ENCODE data around the gene ZNF865. TPM values are rescaled to one million over a fixed set of nuclear protein-coding genes. Genes with fewer than 3 reads are reported as not detected.

ZNF865 gene
- polyA plus RNA-seq, 1 donor (not counting 4 experiments of a cell fraction or from before 2014, with no cell fraction given) = 1.1 TPM

DNA sequence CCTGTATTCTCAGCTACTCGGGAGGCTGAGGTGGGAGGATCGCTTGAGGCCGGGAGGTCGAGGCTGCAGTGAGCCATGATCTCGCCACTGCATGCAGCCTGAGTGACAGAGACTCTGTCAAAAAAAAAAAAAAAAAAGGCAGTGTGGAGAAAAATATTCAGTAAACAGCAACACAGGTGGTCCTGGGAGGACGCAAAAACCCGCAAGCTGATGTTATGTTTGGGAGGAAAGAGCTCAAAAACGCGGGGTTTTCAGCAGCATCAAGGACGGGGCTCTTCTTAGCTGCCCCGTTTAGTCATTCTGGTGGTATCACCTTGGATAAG lies 19.5 kb downstream of the ZNF865 start:
- Histone ChIP-seq H3K4me3 (ENCODE audit: control insufficient read depth in 2 of 3, extremely low read depth in 1 of 3, insufficient read depth in 2 of 3, low read depth in 1 of 3, low read length in 3 of 3) (peak overlapping the region in 2 of 3 experiments; percentile 62 to 80), H3K79me2 (ENCODE audit: control insufficient read depth, insufficient read depth, low read length) (no peaks in the 10 kb centered on the region), H3K9me1 (ENCODE audit: control insufficient read depth, extremely low read depth, insufficient read depth, low read length) (no peaks in the 10 kb centered on the region), H3K4me2 (ENCODE audit: control insufficient read depth, extremely low read depth, insufficient read depth, low read depth, low read length) (peak overlapping the region; percentile 96), H4K20me1 (ENCODE audit: control insufficient read depth, extremely low read depth, insufficient read depth, low read length) (peaks cover 3% of the 10 kb centered on the region), H3K9me3 (ENCODE audit: control insufficient read depth, low read depth, low read length) (no peaks in the 10 kb centered on the region), H3K27me3 (ENCODE audit: control insufficient read depth, extremely low read depth, insufficient read depth, low read length) (no peaks in the 10 kb centered on the region), H3K9ac (ENCODE audit: control insufficient read depth, extremely low read depth, insufficient read depth, low read length) (peak overlapping the region; percentile 72), H3K27ac (ENCODE audit: control insufficient read depth, insufficient read depth, low read length) (no peak overlapping the region), H3K4me1 (ENCODE audit: control insufficient read depth, extremely low read depth, insufficient read depth, low read length) (peaks cover 13% of the 10 kb centered on the region), H3K36me3 (ENCODE audit: control insufficient read depth in 2 of 2, extremely low read depth in 1 of 2, insufficient read depth in 2 of 2, low read length in 2 of 2) (peaks cover 0 to 2% of the 10 kb centered on the region in 2 experiments), H2AFZ (ENCODE audit: control insufficient read depth, low read length) (peak overlapping the region; percentile 98)
- no peak for DNase-seq (ENCODE audit: low read depth, low spot score)
- TF ChIP-seq, protein P1, sequence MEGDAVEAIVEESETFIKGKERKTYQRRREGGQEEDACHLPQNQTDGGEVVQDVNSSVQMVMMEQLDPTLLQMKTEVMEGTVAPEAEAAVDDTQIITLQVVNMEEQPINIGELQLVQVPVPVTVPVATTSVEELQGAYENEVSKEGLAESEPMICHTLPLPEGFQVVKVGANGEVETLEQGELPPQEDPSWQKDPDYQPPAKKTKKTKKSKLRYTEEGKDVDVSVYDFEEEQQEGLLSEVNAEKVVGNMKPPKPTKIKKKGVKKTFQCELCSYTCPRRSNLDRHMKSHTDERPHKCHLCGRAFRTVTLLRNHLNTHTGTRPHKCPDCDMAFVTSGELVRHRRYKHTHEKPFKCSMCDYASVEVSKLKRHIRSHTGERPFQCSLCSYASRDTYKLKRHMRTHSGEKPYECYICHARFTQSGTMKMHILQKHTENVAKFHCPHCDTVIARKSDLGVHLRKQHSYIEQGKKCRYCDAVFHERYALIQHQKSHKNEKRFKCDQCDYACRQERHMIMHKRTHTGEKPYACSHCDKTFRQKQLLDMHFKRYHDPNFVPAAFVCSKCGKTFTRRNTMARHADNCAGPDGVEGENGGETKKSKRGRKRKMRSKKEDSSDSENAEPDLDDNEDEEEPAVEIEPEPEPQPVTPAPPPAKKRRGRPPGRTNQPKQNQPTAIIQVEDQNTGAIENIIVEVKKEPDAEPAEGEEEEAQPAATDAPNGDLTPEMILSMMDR (optimal IDR thresholded peaks at IDR 0.05 in 1 of 3, IDR thresholded peaks at IDR 0.05 in 1 of 3, conservative IDR thresholded peaks at IDR 0.05 in 1 of 3; ENCODE audit: extremely low read depth in 1 of 3, insufficient read depth in 2 of 3, low read length in 3 of 3) = no peak
- dilution Hi-C loops (cut with MboI; ENCODE audit: extremely low pct_ligation_motif_present, low sequenced_read_pairs) = no loop called here
- no peak for FAIRE-seq

DNA sequence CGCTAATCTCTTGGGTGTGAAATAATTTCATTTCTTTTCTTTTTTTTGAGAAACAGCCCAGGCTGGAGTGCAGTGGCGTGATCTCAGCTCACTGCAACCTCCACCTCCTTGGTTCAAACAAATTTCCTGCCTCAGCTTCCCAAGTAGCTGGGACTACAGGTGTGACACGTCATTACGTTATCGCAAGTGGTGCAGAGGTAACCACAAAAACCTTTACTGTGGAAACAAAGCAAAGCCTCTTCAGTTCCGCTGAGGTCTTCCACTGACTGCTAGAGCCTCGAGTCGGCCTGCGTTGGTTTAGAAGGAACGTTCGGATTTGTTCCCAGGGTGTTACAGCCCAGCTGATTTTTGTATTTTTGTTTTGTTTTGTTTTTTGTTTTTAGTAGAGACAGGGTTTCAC lies 20.9 kb downstream of the ZNF865 start:
- DNase-seq (ENCODE audit: low read depth, low spot score) = no peak
- H2AFZ ChIP-seq (ENCODE audit: control insufficient read depth, low read length) = no peak overlapping the region
- no peaks in the 10 kb centered on the region for H3K9me1 ChIP-seq (ENCODE audit: control insufficient read depth, extremely low read depth, insufficient read depth, low read length)
- H3K4me3 ChIP-seq (ENCODE audit: control insufficient read depth in 2 of 3, extremely low read depth in 1 of 3, insufficient read depth in 2 of 3, low read depth in 1 of 3, low read length in 3 of 3) = no peak overlapping the region
- no peaks in the 10 kb centered on the region for H3K79me2 ChIP-seq (ENCODE audit: control insufficient read depth, insufficient read depth, low read length)
- H3K27me3 ChIP-seq (ENCODE audit: control insufficient read depth, extremely low read depth, insufficient read depth, low read length) = no peaks in the 10 kb centered on the region
- H3K36me3 ChIP-seq (ENCODE audit: control insufficient read depth in 2 of 2, extremely low read depth in 1 of 2, insufficient read depth in 2 of 2, low read length in 2 of 2) = no peaks in the 10 kb centered on the region
- H3K9me3 ChIP-seq (ENCODE audit: control insufficient read depth, low read depth, low read length) = no peaks in the 10 kb centered on the region
- no peak overlapping the region for H3K9ac ChIP-seq (ENCODE audit: control insufficient read depth, extremely low read depth, insufficient read depth, low read length)
- dilution Hi-C loops (cut with MboI; ENCODE audit: extremely low pct_ligation_motif_present, low sequenced_read_pairs) = no loop called here
- H3K4me2 ChIP-seq (ENCODE audit: control insufficient read depth, extremely low read depth, insufficient read depth, low read depth, low read length) = no peak overlapping the region
- no peaks in the 10 kb centered on the region for H4K20me1 ChIP-seq (ENCODE audit: control insufficient read depth, extremely low read depth, insufficient read depth, low read length)
- TF ChIP-seq, protein P1 (optimal IDR thresholded peaks at IDR 0.05 in 1 of 3, IDR thresholded peaks at IDR 0.05 in 1 of 3, conservative IDR thresholded peaks at IDR 0.05 in 1 of 3; ENCODE audit: extremely low read depth in 1 of 3, insufficient read depth in 2 of 3, low read length in 3 of 3) = no peak
- TF ChIP-seq EZH2 (IDR thresholded peaks at IDR 0.05; ENCODE audit: low read length) = no peak
- no peak overlapping the region for H3K27ac ChIP-seq (ENCODE audit: control insufficient read depth, insufficient read depth, low read length)
- no peak for FAIRE-seq
- H3K4me1 ChIP-seq (ENCODE audit: control insufficient read depth, extremely low read depth, insufficient read depth, low read length) = peaks cover 13% of the 10 kb centered on the region
